IgD-negative memory B cell (primary cell): ENCODE data around the gene FARP1. TPM values are rescaled to one million over a fixed set of nuclear protein-coding genes. Genes with fewer than 3 reads are reported as not detected.

Source experiments
- H3K27ac Mint-ChIP-seq, 3 donors: one replicate each; pipeline ENCODE4 v1.8.0; 2020 to 2022; ENCODE audit warnings: mild to moderate bottlenecking in 3 of 3, mixed read lengths in 3 of 3, moderate library complexity in 1 of 3
- H3K27me3 Mint-ChIP-seq: one replicate; pipeline ENCODE4 v1.8.0; 2021; ENCODE audit warnings: mixed read lengths
- H3K36me3 Mint-ChIP-seq: one replicate; pipeline ENCODE4 v1.8.0; 2020; ENCODE audit warnings: mild to moderate bottlenecking, mixed read lengths
- H3K4me1 Mint-ChIP-seq, 3 donors: one replicate each; pipeline ENCODE4 v1.8.0; 2020 to 2022; ENCODE audit warnings: mixed read lengths in 3 of 3, mild to moderate bottlenecking in 1 of 3
- H3K4me3 Mint-ChIP-seq, 4 donors: one replicate each; pipeline ENCODE4 v1.8.0; 2020 to 2022; ENCODE audit warnings: mild to moderate bottlenecking in 4 of 4, mixed read lengths in 4 of 4, moderate library complexity in 3 of 4
- H3K9me3 Mint-ChIP-seq, 3 donors: one replicate each; pipeline ENCODE4 v1.8.0; 2020 to 2021; ENCODE audit warnings: mixed read lengths in 3 of 3, mild to moderate bottlenecking in 1 of 3
- polyA plus RNA-seq: library from polyadenylated mRNA; unstranded; fragments of 300-500 nt; fragmentation: Illumina TruSeq; gene quantifications from one replicate; pipeline ENCODE4 v1.2.3, GENCODE V29; 2021

The FARP1 gene
- polyA plus RNA-seq, 1 donor from 2014 or later: 0.46 TPM

GRCh38 chr13:98343461-98343860, 200.6 kb downstream of the FARP1 start:
- peaks cover 0 to 2% (median 0%) of the 10 kb centered on the region in 3 donors for H3K9me3 Mint-ChIP-seq
- H3K27ac Mint-ChIP-seq: no peak overlapping the region
- no peaks in the 10 kb centered on the region for H3K4me1 Mint-ChIP-seq
- peaks cover 8% of the 10 kb centered on the region for H3K27me3 Mint-ChIP-seq
- H3K4me3 Mint-ChIP-seq: no peak overlapping the region
- H3K36me3 Mint-ChIP-seq: no peaks in the 10 kb centered on the region

GRCh38 chr13:98344392-98344791, 201.5 kb downstream of the FARP1 start:
- Mint-ChIP-seq H3K27me3 (peaks cover 6% of the 10 kb centered on the region), H3K36me3 (no peaks in the 10 kb centered on the region), H3K27ac (no peak overlapping the region), H3K4me1 (no peaks in the 10 kb centered on the region), H3K9me3 (peaks cover 0 to 2% (median 0%) of the 10 kb centered on the region in 3 donors), H3K4me3 (no peak overlapping the region)

- H3K9me3 Mint-ChIP-seq: no peaks in the 10 kb centered on the region
- H3K4me3 Mint-ChIP-seq: no peak overlapping the region
- no peaks in the 10 kb centered on the region for H3K36me3 Mint-ChIP-seq
- no peaks in the 10 kb centered on the region for H3K4me1 Mint-ChIP-seq
- no peak overlapping the region for H3K27ac Mint-ChIP-seq
- peaks cover 6% of the 10 kb centered on the region for H3K27me3 Mint-ChIP-seq
Observed at GRCh38 chr13:98345107-98345935, 202.4 kb downstream of the FARP1 start.

- Mint-ChIP-seq H3K4me3 (no peak overlapping the region), H3K9me3 (no peaks in the 10 kb centered on the region), H3K27me3 (peaks cover 5% of the 10 kb centered on the region)
Observed at GRCh38 chr13:98346904-98347636, 204.2 kb downstream of the FARP1 start.

GRCh38 chr13:98347756-98348155, 204.9 kb downstream of the FARP1 start:
- H3K27me3 Mint-ChIP-seq: peaks cover 5% of the 10 kb centered on the region
- H3K9me3 Mint-ChIP-seq: no peaks in the 10 kb centered on the region
- no peaks in the 10 kb centered on the region for H3K4me1 Mint-ChIP-seq
- no peak overlapping the region for H3K27ac Mint-ChIP-seq
- no peaks in the 10 kb centered on the region for H3K36me3 Mint-ChIP-seq
- H3K4me3 Mint-ChIP-seq: no peak overlapping the region

More at GRCh38 chr13:98346904-98347636, 204.2 kb downstream of the FARP1 start:
- no peaks in the 10 kb centered on the region for H3K36me3 Mint-ChIP-seq
- no peaks in the 10 kb centered on the region for H3K4me1 Mint-ChIP-seq
- H3K27ac Mint-ChIP-seq: no peak overlapping the region

- H3K4me1 Mint-ChIP-seq: no peaks in the 10 kb centered on the region
- H3K27me3 Mint-ChIP-seq: peaks cover 3% of the 10 kb centered on the region
- H3K9me3 Mint-ChIP-seq: no peaks in the 10 kb centered on the region
- H3K36me3 Mint-ChIP-seq: no peaks in the 10 kb centered on the region
- no peak overlapping the region for H3K4me3 Mint-ChIP-seq
- H3K27ac Mint-ChIP-seq: no peak overlapping the region
Observed at GRCh38 chr13:98348466-98349200, 205.7 kb downstream of the FARP1 start.

- Mint-ChIP-seq H3K9me3 (no peaks in the 10 kb centered on the region), H3K4me1 (no peaks in the 10 kb centered on the region), H3K27ac (no peak overlapping the region), H3K4me3 (no peak overlapping the region), H3K27me3 (peaks cover 3% of the 10 kb centered on the region), H3K36me3 (no peaks in the 10 kb centered on the region)
Observed at GRCh38 chr13:98349731-98350305, 206.9 kb downstream of the FARP1 start.

- H3K27ac Mint-ChIP-seq: no peak overlapping the region
- no peak overlapping the region for H3K4me3 Mint-ChIP-seq
- no peaks in the 10 kb centered on the region for H3K9me3 Mint-ChIP-seq
- H3K27me3 Mint-ChIP-seq: peaks cover 3% of the 10 kb centered on the region
- no peaks in the 10 kb centered on the region for H3K4me1 Mint-ChIP-seq
- no peaks in the 10 kb centered on the region for H3K36me3 Mint-ChIP-seq
Observed at GRCh38 chr13:98350746-98351330, 207.9 kb downstream of the FARP1 start.

- Mint-ChIP-seq H3K4me3 (no peak overlapping the region), H3K27ac (no peak overlapping the region), H3K36me3 (no peaks in the 10 kb centered on the region), H3K9me3 (no peaks in the 10 kb centered on the region), H3K27me3 (peaks cover 3% of the 10 kb centered on the region), H3K4me1 (no peaks in the 10 kb centered on the region)
Observed at GRCh38 chr13:98351636-98352035, 208.7 kb downstream of the FARP1 start.

- Mint-ChIP-seq H3K27ac (peak overlapping the region in 1 of 3 donors; percentile 26), H3K27me3 (peaks cover 3% of the 10 kb centered on the region), H3K4me3 (no peak overlapping the region), H3K4me1 (no peaks in the 10 kb centered on the region), H3K9me3 (peaks cover 0 to 3% (median 1%) of the 10 kb centered on the region in 3 donors), H3K36me3 (no peaks in the 10 kb centered on the region)
Observed at GRCh38 chr13:98352226-98352625, 209.3 kb downstream of the FARP1 start.

GRCh38 chr13:98353750-98354149, 210.9 kb downstream of the FARP1 start:
- H3K27ac Mint-ChIP-seq: no peak overlapping the region
- H3K36me3 Mint-ChIP-seq: no peaks in the 10 kb centered on the region
- peaks cover 3% of the 10 kb centered on the region for H3K27me3 Mint-ChIP-seq
- H3K9me3 Mint-ChIP-seq: peaks cover 3 to 8% (median 7%) of the 10 kb centered on the region in 3 donors
- no peak overlapping the region for H3K4me3 Mint-ChIP-seq
- no peaks in the 10 kb centered on the region for H3K4me1 Mint-ChIP-seq

GRCh38 chr13:98358937-98359336, 216.0 kb downstream of the FARP1 start:
- Mint-ChIP-seq H3K4me3 (no peak overlapping the region), H3K36me3 (no peaks in the 10 kb centered on the region), H3K4me1 (peaks cover 0 to 2% (median 0%) of the 10 kb centered on the region in 3 donors), H3K9me3 (peaks cover 3 to 8% (median 8%) of the 10 kb centered on the region in 3 donors), H3K27ac (peak overlapping the region in 1 of 3 donors; percentile 61), H3K27me3 (peaks cover 1% of the 10 kb centered on the region)

- Mint-ChIP-seq H3K4me3 (no peak overlapping the region), H3K27me3 (peaks cover 1% of the 10 kb centered on the region), H3K36me3 (no peaks in the 10 kb centered on the region), H3K27ac (no peak overlapping the region), H3K9me3 (peaks cover 3 to 8% (median 8%) of the 10 kb centered on the region in 3 donors), H3K4me1 (peaks cover 0 to 2% (median 0%) of the 10 kb centered on the region in 3 donors)
Observed at GRCh38 chr13:98360545-98360944, 217.7 kb downstream of the FARP1 start.

- Mint-ChIP-seq H3K4me3 (no peak overlapping the region), H3K36me3 (no peaks in the 10 kb centered on the region), H3K27ac (no peak overlapping the region), H3K27me3 (peaks cover 1% of the 10 kb centered on the region), H3K9me3 (peaks cover 0 to 3% (median 0%) of the 10 kb centered on the region in 3 donors), H3K4me1 (peaks cover 0 to 2% (median 0%) of the 10 kb centered on the region in 3 donors)
Observed at GRCh38 chr13:98363326-98363725, 220.4 kb downstream of the FARP1 start.
